GM23338 (cell line): ENCODE results near the gene SYMPK. TPM values are rescaled to one million over a fixed set of nuclear protein-coding genes. Genes with fewer than 3 reads are reported as not detected.

Experiments
- ATAC-seq: fragments of 200-7000 bp; cut with Tn5 transposase; 3 replicates; pipeline ENCODE4 v1.9.1; 2020
- DNase-seq: peaks from one replicate; pipeline ENCODE4 v3.0.0-alpha.2; 2015; ENCODE audit warnings: low spot score
- H2AFZ ChIP-seq: fragments of 200-600 bp; sonication (generic); 2 replicates; pipeline ENCODE4 v1.8.0; 2016; ENCODE audit warnings: antibody characterized with exemption, mild to moderate bottlenecking, moderate library complexity
- H3F3A ChIP-seq: fragments of 200-600 bp; sonication (generic); replicated peaks from 2 replicates; pipeline ENCODE4 v1.8.0; 2017; ENCODE audit warnings: antibody characterized with exemption, mixed run types, low read depth
- H3K27ac ChIP-seq: fragments of 200-600 bp; sonication (generic); 2 replicates; pipeline ENCODE4 v1.6.1; 2016; ENCODE audit warnings: low read depth
- H3K27me3 ChIP-seq: fragments of 200-600 bp; sonication (generic); 2 replicates; pipeline ENCODE4 v1.8.0; 2016; ENCODE audit warnings: mild to moderate bottlenecking, mixed run types, moderate library complexity; ENCODE audit not compliant: insufficient read depth
- H3K36me3 ChIP-seq: fragments of 200-600 bp; sonication (generic); 2 replicates; pipeline ENCODE4 v1.8.0; 2016; ENCODE audit warnings: mild to moderate bottlenecking; ENCODE audit not compliant: insufficient read depth
- H3K4me1 ChIP-seq: fragments of 200-600 bp; sonication (generic); 2 replicates; pipeline ENCODE4 v1.8.0; 2016; ENCODE audit warnings: mild to moderate bottlenecking, moderate library complexity; ENCODE audit not compliant: insufficient read depth
- H3K4me2 ChIP-seq: fragments of 200-600 bp; sonication (generic); 2 replicates; pipeline ENCODE4 v1.7.1; 2017; ENCODE audit warnings: mixed run types
- H3K4me3 ChIP-seq: fragments of 200-600 bp; sonication (generic); 2 replicates; pipeline ENCODE4 v1.6.1; 2016; ENCODE audit warnings: mixed run types
- H3K79me2 ChIP-seq: fragments of 200-600 bp; sonication (generic); replicated peaks from 2 replicates; pipeline ENCODE4 v1.8.0; 2017; ENCODE audit warnings: mild to moderate bottlenecking; ENCODE audit not compliant: insufficient read depth
- H3K9me2 ChIP-seq: fragments of 200-600 bp; sonication (generic); 2 replicates; pipeline ENCODE4 v1.8.0; 2017; ENCODE audit not compliant: insufficient read depth
- H4K20me1 ChIP-seq: fragments of 200-600 bp; sonication (generic); replicated peaks from 2 replicates; pipeline ENCODE4 v1.8.0; 2017; ENCODE audit warnings: mild to moderate bottlenecking; ENCODE audit not compliant: insufficient read depth
- H3K27ac Mint-ChIP-seq: 2 replicates; pipeline ENCODE4 v1.8.0; 2020; ENCODE audit warnings: inconsistent platforms, mild to moderate bottlenecking, moderate library complexity, mixed read lengths
- H3K27me3 Mint-ChIP-seq: 3 replicates; pipeline ENCODE4 v1.8.0; 2022; ENCODE audit warnings: low read depth, mild to moderate bottlenecking, moderate library complexity, mixed read lengths, inconsistent platforms; ENCODE audit not compliant: insufficient read depth, poor library complexity
- H3K36me3 Mint-ChIP-seq: 3 replicates; pipeline ENCODE4 v1.8.0; 2021; ENCODE audit warnings: low read depth, mild to moderate bottlenecking, inconsistent platforms, moderate library complexity, mixed read lengths
- H3K4me1 Mint-ChIP-seq: 3 replicates; pipeline ENCODE4 v1.8.0; 2020; ENCODE audit warnings: mild to moderate bottlenecking, inconsistent platforms, mixed read lengths
- H3K4me3 Mint-ChIP-seq: 3 replicates; pipeline ENCODE4 v1.8.0; 2021; ENCODE audit warnings: moderate library complexity, mild to moderate bottlenecking, inconsistent platforms, mixed read lengths
- H3K9me3 Mint-ChIP-seq: 3 replicates; pipeline ENCODE4 v1.8.0; 2020; ENCODE audit warnings: moderate library complexity, mild to moderate bottlenecking, inconsistent platforms, mixed read lengths
- CREB1 ChIP-seq: fragments of 250-450 bp; sonication (Bioruptor Pico); IDR thresholded peaks from 2 replicates; pipeline ENCODE4 v1.5.0; 2020; ENCODE audit warnings: low read depth, mild to moderate bottlenecking, moderate library complexity
- EZH2 ChIP-seq: fragments of 200-600 bp; sonication (generic); IDR thresholded peaks from one replicate; pipeline ENCODE4 v1.8.0; 2017; ENCODE audit warnings: antibody characterized with exemption, mild to moderate bottlenecking, low read depth; ENCODE audit not compliant: unreplicated experiment
- EZH2phosphoT487 ChIP-seq: fragments of 200-600 bp; sonication (generic); IDR thresholded peaks from one replicate; pipeline ENCODE4 v1.8.1; 2018; ENCODE audit warnings: antibody characterized with exemption; ENCODE audit not compliant: unreplicated experiment
- JUNB ChIP-seq: IDR thresholded peaks from one replicate; pipeline ENCODE4 v1.6.1; 2016; ENCODE audit warnings: antibody characterized with exemption; ENCODE audit not compliant: unreplicated experiment
- NANOG ChIP-seq: IDR thresholded peaks from 2 replicates; pipeline ENCODE4 v1.6.1; 2016; ENCODE audit warnings: antibody characterized with exemption, borderline replicate concordance
- POLR2AphosphoS5 ChIP-seq: IDR thresholded peaks from 2 replicates; pipeline ENCODE4 v1.6.1; 2016; ENCODE audit warnings: antibody characterized with exemption, low read depth
- STAT1 ChIP-seq: IDR thresholded peaks from one replicate; pipeline ENCODE4 v1.6.1; 2016; ENCODE audit warnings: antibody characterized with exemption; ENCODE audit not compliant: unreplicated experiment
- ZNF114 ChIP-seq: fragments of 250-450 bp; sonication (Bioruptor Pico); IDR thresholded peaks from 2 replicates; pipeline ENCODE4 v1.5.0; 2020; ENCODE audit warnings: mild to moderate bottlenecking, moderate library complexity
- ZNF331 ChIP-seq: fragments of 250-450 bp; sonication (Bioruptor Pico); IDR thresholded peaks from 2 replicates; pipeline ENCODE4 v1.5.0; 2020; ENCODE audit warnings: low read depth, mild to moderate bottlenecking, moderate library complexity
- polyA plus RNA-seq: library from polyadenylated mRNA; unstranded; fragments of >200 nt; fragmentation: Nextera tagmentation; extraction: Ambion mirVana; gene quantifications from 2 replicates; pipeline ENCODE4 v1.2.1, GENCODE V29; 2016
- total RNA-seq: library from RNA; depleted of rRNA; stranded (reverse); fragments of >200 nt; shearing (Covaris generic); gene quantifications from 2 replicates; pipeline ENCODE4 v1.2.3, GENCODE V29; 2014
- TF ChIP-seq, protein P1 (sequence below), 2 experiments: fragments of 200-600 bp in 1 of 2; sonication (generic) in 1 of 2; conservative IDR thresholded peaks; 2 replicates each; pipeline versions ENCODE4 v1.5.1 to v1.6.1; 2016 to 2017; ENCODE audit warnings: antibody characterized with exemption in 2 of 2, low read depth in 2 of 2, mild to moderate bottlenecking in 2 of 2, moderate library complexity in 1 of 2
- TF ChIP-seq, protein P2 (sequence below): IDR thresholded peaks from one replicate; pipeline ENCODE4 v1.6.1; 2018; ENCODE audit warnings: antibody characterized with exemption; ENCODE audit not compliant: unreplicated experiment

The SYMPK gene
- total and polyA plus RNA-seq, 2 experiments from 2014 or later, result 36.8 to 82.1 TPM

- Histone ChIP-seq H3K4me1 (peaks cover 27% of the 10 kb centered on the region), H3K36me3 (no peaks in the 10 kb centered on the region; the same call in 1 of the 2 replicates), H3F3A (peaks cover 27% of the 10 kb centered on the region; the same call in 1 of the 2 replicates), H3K79me2 (no peaks in the 10 kb centered on the region), H2AFZ (no peak overlapping the region), H3K27ac (no peak overlapping the region), H3K9me2 (no peaks in the 10 kb centered on the region), H3K4me3 (no peak overlapping the region), H3K4me2 (no peak overlapping the region), H3K27me3 (no peaks in the 10 kb centered on the region), H4K20me1 (no peaks in the 10 kb centered on the region; the same call in 1 of the 2 replicates)
- DNase-seq (no peak), ATAC-seq (no peak)
- H3K9me3 Mint-ChIP-seq, result no peaks in the 10 kb centered on the region
- H3K4me1 Mint-ChIP-seq, result peaks cover 36% of the 10 kb centered on the region
- H3K4me3 Mint-ChIP-seq, result no peak overlapping the region
- H3K27me3 Mint-ChIP-seq, result peaks cover 23% of the 10 kb centered on the region
- TF ChIP-seq POLR2AphosphoS5, result no peak
- TF ChIP-seq EZH2, result no peak
- no peak for TF ChIP-seq NANOG
- TF ChIP-seq, protein P1, sequence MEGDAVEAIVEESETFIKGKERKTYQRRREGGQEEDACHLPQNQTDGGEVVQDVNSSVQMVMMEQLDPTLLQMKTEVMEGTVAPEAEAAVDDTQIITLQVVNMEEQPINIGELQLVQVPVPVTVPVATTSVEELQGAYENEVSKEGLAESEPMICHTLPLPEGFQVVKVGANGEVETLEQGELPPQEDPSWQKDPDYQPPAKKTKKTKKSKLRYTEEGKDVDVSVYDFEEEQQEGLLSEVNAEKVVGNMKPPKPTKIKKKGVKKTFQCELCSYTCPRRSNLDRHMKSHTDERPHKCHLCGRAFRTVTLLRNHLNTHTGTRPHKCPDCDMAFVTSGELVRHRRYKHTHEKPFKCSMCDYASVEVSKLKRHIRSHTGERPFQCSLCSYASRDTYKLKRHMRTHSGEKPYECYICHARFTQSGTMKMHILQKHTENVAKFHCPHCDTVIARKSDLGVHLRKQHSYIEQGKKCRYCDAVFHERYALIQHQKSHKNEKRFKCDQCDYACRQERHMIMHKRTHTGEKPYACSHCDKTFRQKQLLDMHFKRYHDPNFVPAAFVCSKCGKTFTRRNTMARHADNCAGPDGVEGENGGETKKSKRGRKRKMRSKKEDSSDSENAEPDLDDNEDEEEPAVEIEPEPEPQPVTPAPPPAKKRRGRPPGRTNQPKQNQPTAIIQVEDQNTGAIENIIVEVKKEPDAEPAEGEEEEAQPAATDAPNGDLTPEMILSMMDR (conservative IDR thresholded peaks at IDR 0.05; ENCODE audit: low read depth in 2 of 2), result no peak
- TF ChIP-seq STAT1, result no peak
- TF ChIP-seq, protein P2, sequence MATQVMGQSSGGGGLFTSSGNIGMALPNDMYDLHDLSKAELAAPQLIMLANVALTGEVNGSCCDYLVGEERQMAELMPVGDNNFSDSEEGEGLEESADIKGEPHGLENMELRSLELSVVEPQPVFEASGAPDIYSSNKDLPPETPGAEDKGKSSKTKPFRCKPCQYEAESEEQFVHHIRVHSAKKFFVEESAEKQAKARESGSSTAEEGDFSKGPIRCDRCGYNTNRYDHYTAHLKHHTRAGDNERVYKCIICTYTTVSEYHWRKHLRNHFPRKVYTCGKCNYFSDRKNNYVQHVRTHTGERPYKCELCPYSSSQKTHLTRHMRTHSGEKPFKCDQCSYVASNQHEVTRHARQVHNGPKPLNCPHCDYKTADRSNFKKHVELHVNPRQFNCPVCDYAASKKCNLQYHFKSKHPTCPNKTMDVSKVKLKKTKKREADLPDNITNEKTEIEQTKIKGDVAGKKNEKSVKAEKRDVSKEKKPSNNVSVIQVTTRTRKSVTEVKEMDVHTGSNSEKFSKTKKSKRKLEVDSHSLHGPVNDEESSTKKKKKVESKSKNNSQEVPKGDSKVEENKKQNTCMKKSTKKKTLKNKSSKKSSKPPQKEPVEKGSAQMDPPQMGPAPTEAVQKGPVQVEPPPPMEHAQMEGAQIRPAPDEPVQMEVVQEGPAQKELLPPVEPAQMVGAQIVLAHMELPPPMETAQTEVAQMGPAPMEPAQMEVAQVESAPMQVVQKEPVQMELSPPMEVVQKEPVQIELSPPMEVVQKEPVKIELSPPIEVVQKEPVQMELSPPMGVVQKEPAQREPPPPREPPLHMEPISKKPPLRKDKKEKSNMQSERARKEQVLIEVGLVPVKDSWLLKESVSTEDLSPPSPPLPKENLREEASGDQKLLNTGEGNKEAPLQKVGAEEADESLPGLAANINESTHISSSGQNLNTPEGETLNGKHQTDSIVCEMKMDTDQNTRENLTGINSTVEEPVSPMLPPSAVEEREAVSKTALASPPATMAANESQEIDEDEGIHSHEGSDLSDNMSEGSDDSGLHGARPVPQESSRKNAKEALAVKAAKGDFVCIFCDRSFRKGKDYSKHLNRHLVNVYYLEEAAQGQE, result no peak
- no peak for TF ChIP-seq CREB1 (CRISPR knock-in tag)
- TF ChIP-seq ZNF331, result no peak
- TF ChIP-seq JUNB, result no peak
- TF ChIP-seq ZNF114 (CRISPR knock-in tag), result no peak
- TF ChIP-seq EZH2phosphoT487, result no peak
- no peak overlapping the region for H3K27ac Mint-ChIP-seq
- H3K36me3 Mint-ChIP-seq, result peaks cover 53% of the 10 kb centered on the region
Measured at GRCh38 chr19:45821103-45821521, 41.8 kb downstream of the SYMPK start.
